ACC112 (cell line): ENCODE results near the gene ACE2.

ENCODE experiments used
- H2AFZ ChIP-seq: fragments of 200-600 bp; sonication (generic); one replicate; pipeline ENCODE4 v1.6.0; 2017; ENCODE audit warnings: antibody characterized with exemption, low read length; ENCODE audit not compliant: unreplicated experiment
- H3K27ac ChIP-seq: fragments of 200-600 bp; sonication (generic); 2 replicates; pipeline ENCODE4 v1.5.1; 2014; ENCODE audit warnings: low read depth, mild to moderate bottlenecking, antibody characterized with exemption, low read length, moderate library complexity
- H3K27me3 ChIP-seq: fragments of 200-600 bp; sonication (generic); 2 replicates; pipeline ENCODE4 v1.6.1; 2014; ENCODE audit warnings: mild to moderate bottlenecking, antibody characterized with exemption, low read length, moderate library complexity, mixed read lengths; ENCODE audit not compliant: insufficient read depth
- H3K36me3 ChIP-seq: fragments of 200-600 bp; sonication (generic); 2 replicates; pipeline ENCODE4 v1.6.1; 2016; ENCODE audit warnings: mild to moderate bottlenecking, antibody characterized with exemption, low read length, moderate library complexity, mixed read lengths; ENCODE audit not compliant: insufficient read depth
- H3K4me1 ChIP-seq: fragments of 200-600 bp; sonication (generic); one replicate; pipeline ENCODE4 v1.6.1; 2016; ENCODE audit warnings: low read length, mixed read lengths; ENCODE audit not compliant: insufficient read depth, unreplicated experiment, control insufficient read depth
- H3K4me3 ChIP-seq: fragments of 200-600 bp; sonication (generic); 2 replicates; pipeline ENCODE4 v1.5.1; 2014; ENCODE audit warnings: mild to moderate bottlenecking, low read depth, low read length
- H3K79me2 ChIP-seq: fragments of 200-600 bp; sonication (generic); one replicate; pipeline ENCODE4 v1.6.0; 2016; ENCODE audit warnings: low read length; ENCODE audit not compliant: control insufficient read depth, unreplicated experiment, insufficient read depth

The ACE2 gene

GRCh38 chrX:15616531-15616930, 15.8 kb upstream of the ACE2 start:
- Histone ChIP-seq H3K4me1 (no peaks in the 10 kb centered on the region), H3K27me3 (peaks cover 11% of the 10 kb centered on the region), H3K36me3 (no peaks in the 10 kb centered on the region)

DNA sequence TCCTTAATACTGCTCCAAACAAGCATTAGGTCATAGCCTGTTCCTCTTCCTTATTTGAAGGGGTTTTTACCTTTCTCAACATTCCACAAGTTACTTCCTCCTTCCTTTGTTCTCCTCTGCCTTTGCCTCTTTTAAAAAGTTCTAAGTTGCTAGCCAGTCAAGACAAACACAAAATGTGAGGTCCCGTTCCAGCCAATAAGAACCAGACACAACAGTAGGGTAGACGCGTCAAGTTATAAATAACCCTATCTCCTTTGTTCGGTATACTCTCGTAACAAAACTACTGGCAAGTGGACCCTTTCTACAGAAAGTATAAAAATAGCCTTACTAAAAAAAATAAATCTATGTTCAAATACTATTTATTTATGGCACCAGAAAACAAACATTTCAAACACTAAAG, 6.3 kb upstream of the ACE2 start:
- Histone ChIP-seq H3K27me3 (peaks cover 10% of the 10 kb centered on the region; the same call in 1 of the 2 replicates), H3K36me3 (no peaks in the 10 kb centered on the region), H3K27ac (no peak overlapping the region), H3K4me3 (no peak overlapping the region), H3K79me2 (no peaks in the 10 kb centered on the region), H3K4me1 (no peaks in the 10 kb centered on the region), H2AFZ (no peak overlapping the region)

More at GRCh38 chrX:15616531-15616930, 15.8 kb upstream of the ACE2 start:
- peak overlapping the region; percentile 65 for H3K27ac ChIP-seq
- no peak overlapping the region for H3K4me3 ChIP-seq
- no peaks in the 10 kb centered on the region for H3K79me2 ChIP-seq
- H2AFZ ChIP-seq = no peak overlapping the region

- no peaks in the 10 kb centered on the region for H3K79me2 ChIP-seq
These were observed 5.4 kb upstream of the ACE2 start for GRCh38 chrX:15606136-15606535.

DNA sequence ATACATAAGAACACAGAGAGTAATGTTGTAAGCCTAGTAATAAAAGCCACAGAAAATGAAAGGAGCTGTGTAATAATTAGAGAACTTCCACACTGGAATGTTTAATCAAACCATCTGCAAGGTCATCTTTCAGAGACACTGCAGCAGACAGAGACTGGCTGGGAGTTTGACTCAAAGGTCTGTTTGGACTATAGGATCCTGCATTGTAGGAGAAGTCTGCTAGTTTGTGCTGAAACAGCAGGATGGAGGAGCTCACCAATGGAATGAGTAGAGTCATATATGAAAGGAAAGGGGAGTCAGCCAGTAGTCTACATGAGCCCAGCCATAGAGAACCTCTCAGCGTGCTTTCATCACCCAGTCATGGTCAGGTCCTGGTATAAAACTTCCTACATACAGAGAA, 4.5 kb upstream of the ACE2 start:
- H3K4me1 ChIP-seq = no peaks in the 10 kb centered on the region
- no peaks in the 10 kb centered on the region for H3K79me2 ChIP-seq
- no peak overlapping the region for H3K4me3 ChIP-seq
- H3K27ac ChIP-seq = no peak overlapping the region
- H2AFZ ChIP-seq = no peak overlapping the region
- H3K36me3 ChIP-seq = no peaks in the 10 kb centered on the region
- H3K27me3 ChIP-seq = peaks cover 14% of the 10 kb centered on the region; the same call in 1 of the 2 replicates

More at GRCh38 chrX:15606136-15606535, 5.4 kb upstream of the ACE2 start:
- no peak overlapping the region for H2AFZ ChIP-seq
- H3K36me3 ChIP-seq = no peaks in the 10 kb centered on the region
- H3K4me1 ChIP-seq = no peaks in the 10 kb centered on the region
- H3K4me3 ChIP-seq = no peak overlapping the region
- peaks cover 10% of the 10 kb centered on the region; the same call in 1 of the 2 replicates for H3K27me3 ChIP-seq
- H3K27ac ChIP-seq = no peak overlapping the region

DNA sequence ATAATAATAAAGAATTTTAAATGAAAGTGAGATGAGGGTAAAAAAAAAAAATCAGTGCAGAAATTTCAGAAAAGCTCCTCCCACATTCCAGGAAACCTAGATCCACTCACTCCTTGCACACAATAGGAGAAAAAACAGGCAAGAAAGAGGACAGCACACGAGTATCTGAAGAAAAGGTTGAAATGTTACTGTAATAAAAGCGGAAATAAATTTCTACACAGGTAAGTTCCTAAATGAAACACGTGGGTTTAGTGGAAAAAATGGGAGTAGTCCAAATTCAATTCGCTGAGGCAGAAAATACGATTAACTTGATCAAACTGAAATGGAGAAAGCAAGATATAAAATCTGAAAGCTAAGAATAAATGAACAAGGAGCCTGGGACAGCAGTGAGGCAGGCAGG, 2.0 kb upstream of the ACE2 start:
- H3K4me3 ChIP-seq = no peak overlapping the region
- no peak overlapping the region for H2AFZ ChIP-seq
- no peaks in the 10 kb centered on the region for H3K36me3 ChIP-seq
- peaks cover 18% of the 10 kb centered on the region; the same call in 1 of the 2 replicates for H3K27me3 ChIP-seq
- no peaks in the 10 kb centered on the region for H3K79me2 ChIP-seq
- no peak overlapping the region for H3K27ac ChIP-seq
- H3K4me1 ChIP-seq = no peaks in the 10 kb centered on the region

DNA sequence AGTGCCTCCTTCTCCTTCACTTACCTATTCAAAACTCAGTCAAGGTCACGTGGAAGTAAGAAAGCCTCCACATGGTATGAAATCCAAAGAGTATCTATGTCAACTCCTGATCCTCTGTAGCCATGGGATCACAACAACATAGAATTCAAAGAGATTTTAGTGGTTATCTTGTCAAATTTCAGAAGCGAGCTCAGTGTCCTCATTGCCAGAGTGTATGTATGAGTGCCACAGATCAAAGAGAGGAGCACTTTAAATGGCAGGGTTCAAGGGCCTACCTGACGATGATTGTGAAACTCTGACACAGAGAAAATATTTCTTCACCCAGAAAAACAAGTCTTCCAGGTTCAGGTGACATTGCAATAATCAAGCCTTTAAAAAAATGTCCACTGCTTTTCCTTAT, 1.2 kb upstream of the ACE2 start:
- Histone ChIP-seq H3K27me3 (peaks cover 19% of the 10 kb centered on the region; the same call in 1 of the 2 replicates), H3K4me3 (no peak overlapping the region), H3K27ac (no peak overlapping the region), H3K36me3 (no peaks in the 10 kb centered on the region), H3K79me2 (no peaks in the 10 kb centered on the region), H3K4me1 (no peaks in the 10 kb centered on the region), H2AFZ (no peak overlapping the region)

GRCh38 chrX:15600049-15600448, 711 bp downstream of the ACE2 start:
- Histone ChIP-seq H3K27me3 (peaks cover 11% of the 10 kb centered on the region; the same call in 1 of the 2 replicates), H3K4me1 (no peaks in the 10 kb centered on the region), H2AFZ (no peak overlapping the region), H3K27ac (no peak overlapping the region), H3K36me3 (no peaks in the 10 kb centered on the region), H3K4me3 (no peak overlapping the region), H3K79me2 (no peaks in the 10 kb centered on the region)

DNA sequence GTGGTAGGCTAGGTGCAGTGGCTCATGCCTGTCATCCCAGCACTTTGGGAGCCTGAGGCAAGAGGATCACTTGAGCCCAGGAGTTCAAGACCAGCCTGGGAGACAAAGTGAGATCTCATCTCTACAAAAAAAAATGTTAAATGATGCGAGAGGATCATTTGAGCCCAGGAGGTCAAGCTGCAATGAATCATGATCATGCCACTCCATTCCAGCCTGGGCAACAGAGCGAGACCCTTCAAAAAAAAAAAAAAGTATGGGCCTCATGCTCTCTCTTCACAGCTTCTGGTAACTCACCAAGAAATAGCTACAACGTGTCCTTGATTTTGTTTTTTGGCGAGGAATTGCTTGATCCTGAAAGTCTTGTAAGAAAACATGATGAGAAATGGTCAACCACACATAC, 1.3 kb downstream of the ACE2 start:
- H3K27ac ChIP-seq = no peak overlapping the region
- H3K4me1 ChIP-seq = no peaks in the 10 kb centered on the region
- H3K79me2 ChIP-seq = no peaks in the 10 kb centered on the region
- H2AFZ ChIP-seq = no peak overlapping the region
- no peaks in the 10 kb centered on the region for H3K36me3 ChIP-seq
- H3K27me3 ChIP-seq = peaks cover 9% of the 10 kb centered on the region; the same call in 1 of the 2 replicates
- H3K4me3 ChIP-seq = no peak overlapping the region

- Histone ChIP-seq H2AFZ (no peak overlapping the region), H3K4me1 (no peaks in the 10 kb centered on the region), H3K27me3 (peaks cover 21% of the 10 kb centered on the region; the same call in 1 of the 2 replicates)
These were observed 2.7 kb downstream of the ACE2 start for GRCh38 chrX:15598026-15598425.

DNA sequence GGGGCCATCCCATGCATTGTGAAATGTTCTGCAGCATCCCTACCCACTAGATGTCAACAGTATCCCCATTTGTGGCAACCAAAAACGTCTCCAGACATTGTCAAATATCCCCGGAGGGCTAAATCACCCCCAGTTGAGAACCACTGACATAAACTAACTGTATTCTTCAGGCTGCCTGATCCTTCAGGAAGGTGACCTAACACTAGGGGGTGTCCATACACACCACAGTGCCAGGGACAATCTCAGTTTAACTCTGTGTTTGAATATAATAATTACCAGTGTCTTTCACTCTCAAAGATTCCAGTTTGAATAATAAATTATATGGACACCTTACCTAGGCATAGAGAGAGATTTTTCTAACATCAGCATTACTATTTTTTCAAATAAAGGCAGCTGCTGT, 6.4 kb downstream of the ACE2 start:
- no peak overlapping the region for H3K4me3 ChIP-seq
- no peaks in the 10 kb centered on the region for H3K36me3 ChIP-seq
- H3K27ac ChIP-seq = no peak overlapping the region
- H2AFZ ChIP-seq = no peak overlapping the region
- H3K4me1 ChIP-seq = no peaks in the 10 kb centered on the region
- H3K27me3 ChIP-seq = peaks cover 48% of the 10 kb centered on the region
- no peaks in the 10 kb centered on the region for H3K79me2 ChIP-seq

More at GRCh38 chrX:15598026-15598425, 2.7 kb downstream of the ACE2 start:
- H3K79me2 ChIP-seq = no peaks in the 10 kb centered on the region
- H3K4me3 ChIP-seq = no peak overlapping the region
- no peak overlapping the region for H3K27ac ChIP-seq
- no peaks in the 10 kb centered on the region for H3K36me3 ChIP-seq

GRCh38 chrX:15579778-15580747, 20.7 kb downstream of the ACE2 start:
- no peak overlapping the region for H2AFZ ChIP-seq
- no peak overlapping the region for H3K4me3 ChIP-seq
- peaks cover 6% of the 10 kb centered on the region for H3K27me3 ChIP-seq
- H3K27ac ChIP-seq = no peak overlapping the region
- no peaks in the 10 kb centered on the region for H3K79me2 ChIP-seq
- no peaks in the 10 kb centered on the region for H3K36me3 ChIP-seq
- H3K4me1 ChIP-seq = no peaks in the 10 kb centered on the region
